Activated CD4-positive, alpha-beta T cell treated with anti-CD3 and anti-CD28 coated beads, Interleukin-2, amount 50 U/mL, for 48 hours (primary cell): ENCODE results near the gene SPAG6.

Experiments used
- DNase-seq, 2 experiments: peaks; one replicate each; pipeline ENCODE4 v3.0.0-alpha.2; 2020

SPAG6 gene

DNA sequence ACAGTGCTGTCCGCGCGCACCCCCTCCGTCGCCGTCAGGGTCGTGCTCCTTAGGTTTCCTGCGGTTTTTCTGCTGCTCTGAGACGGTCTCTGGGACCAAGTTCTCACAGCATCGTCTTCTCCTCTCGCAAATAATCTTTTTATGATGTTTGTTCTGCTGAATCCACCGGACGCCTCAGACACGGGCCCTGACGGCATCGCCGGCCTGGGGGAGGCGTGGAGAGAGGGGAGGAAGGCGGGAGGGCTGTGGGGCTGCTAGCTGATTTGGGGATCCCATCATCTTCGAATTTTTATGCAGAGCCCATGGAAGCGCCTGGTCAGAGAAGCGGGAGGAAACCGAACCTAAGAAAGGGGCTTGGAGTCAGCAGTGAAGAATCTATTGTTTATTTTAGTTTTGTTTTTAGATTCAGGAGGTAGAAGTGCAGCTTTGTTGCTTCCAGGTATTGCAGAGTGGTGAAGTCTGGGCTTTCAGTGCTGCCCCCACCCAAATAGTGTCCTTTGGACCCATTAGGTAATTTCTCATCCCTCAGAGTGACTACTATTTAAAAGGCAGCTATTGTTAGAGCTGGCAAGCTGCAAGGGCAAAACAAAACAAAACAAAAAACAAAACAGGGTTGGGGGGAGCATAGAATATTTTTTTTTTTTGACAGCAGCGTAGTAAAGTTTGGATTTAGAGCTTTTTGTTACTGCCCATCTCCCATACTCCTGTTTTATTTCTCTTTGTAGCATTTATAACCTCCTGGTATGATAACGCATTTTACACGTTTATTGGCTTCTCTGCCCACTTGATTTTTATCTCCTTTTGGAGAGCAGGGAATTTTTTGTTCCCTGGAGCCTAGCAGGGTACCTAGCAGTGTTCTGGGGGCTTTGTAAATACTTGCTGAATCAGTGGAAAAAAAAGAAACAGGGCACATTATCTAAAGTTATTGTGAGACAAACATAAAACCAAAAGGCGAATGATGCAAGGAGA lies 92.6 kb downstream of the SPAG6 start:
- no peak for DNase-seq

DNA sequence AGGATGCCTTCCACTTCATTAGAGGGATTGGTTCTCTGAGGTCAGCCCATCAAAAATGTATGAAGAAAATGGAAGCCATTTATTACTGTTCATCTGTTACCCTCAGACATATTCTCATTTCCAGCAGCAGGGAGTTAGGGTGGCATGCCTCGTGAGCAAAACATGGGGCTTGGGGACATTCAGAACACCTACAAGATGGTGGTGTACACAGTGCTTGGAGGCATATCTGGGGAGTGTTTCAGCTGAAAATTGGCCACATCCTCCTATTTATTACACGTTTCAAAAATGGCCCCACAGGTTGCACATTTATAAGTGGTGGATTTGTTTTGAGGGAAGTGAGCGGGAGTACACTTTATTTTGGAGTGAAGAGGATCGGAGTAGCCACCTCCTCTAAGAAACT lies 93.4 kb downstream of the SPAG6 start:
- DNase-seq, result no peak

DNA sequence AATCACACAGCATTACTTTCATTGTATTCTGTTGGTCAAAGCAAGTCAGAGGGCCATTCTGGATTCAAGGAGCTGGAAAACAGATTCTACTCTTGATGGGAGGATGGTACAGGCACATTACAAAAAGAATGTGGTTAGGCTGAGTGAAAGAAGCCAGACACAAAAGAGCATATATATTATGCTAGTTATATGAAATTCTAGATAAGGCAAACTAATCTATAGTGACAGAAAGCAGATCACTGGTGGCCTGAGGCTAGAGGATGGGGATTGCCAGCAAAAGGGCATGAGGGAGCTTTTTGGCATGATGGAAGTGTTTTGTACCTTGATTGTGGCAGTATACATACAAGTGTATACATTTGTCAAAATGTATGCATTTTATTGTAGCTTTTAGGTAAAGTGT lies 96.8 kb downstream of the SPAG6 start:
- no peak for DNase-seq

DNA sequence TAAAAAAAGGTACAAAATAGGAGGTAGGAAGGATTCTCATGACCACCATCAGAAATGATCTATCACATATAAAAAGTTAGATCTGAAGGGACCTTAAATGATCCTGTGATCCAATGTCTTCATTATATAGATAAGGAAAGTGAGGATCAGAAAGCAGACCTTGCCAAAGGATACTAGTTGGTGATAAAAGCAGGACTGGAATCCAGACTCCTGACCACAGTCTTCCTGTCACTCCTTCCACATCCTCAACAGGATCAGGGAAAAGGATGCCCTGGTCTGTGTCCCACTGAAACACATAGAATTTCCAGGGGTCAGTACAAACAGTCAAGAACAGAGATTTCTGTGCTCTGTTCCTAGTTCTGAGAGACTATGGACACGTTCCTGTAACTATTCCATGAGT lies 97.2 kb downstream of the SPAG6 start:
- DNase-seq, result no peak

DNA sequence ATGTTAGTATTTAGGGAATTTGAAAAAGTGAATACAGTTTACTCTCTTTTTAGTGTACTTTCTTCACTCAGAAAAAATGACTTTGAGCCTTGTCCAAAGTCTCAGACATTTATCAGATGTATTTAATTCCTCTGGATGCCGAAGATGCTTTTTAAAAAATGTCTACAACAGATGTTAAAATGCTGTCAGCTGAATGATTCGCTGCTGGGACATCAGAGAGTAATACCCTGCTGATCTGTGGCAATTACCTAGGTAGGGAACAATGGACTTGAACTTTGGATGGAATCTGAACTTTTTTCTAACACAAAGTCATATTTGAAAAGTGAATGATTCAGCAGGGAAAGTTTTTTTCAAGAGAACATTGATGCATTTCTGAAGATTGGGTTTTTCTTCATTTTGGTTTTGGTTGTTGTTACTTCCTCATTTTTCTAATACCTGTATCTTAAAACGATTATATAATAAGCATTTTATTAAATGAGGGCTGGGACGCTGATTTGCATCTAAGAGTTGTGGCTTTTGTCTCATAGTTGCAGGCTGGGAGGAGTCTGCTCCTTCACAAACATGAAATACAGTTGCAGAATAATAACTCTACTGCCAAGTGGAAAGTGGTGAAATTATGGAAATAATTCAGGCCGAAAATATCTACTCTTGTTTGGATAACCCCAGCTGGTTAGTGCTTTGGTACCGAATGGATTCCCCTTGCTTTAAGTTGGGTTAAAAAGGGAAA lies 98.0 kb downstream of the SPAG6 start:
- DNase-seq, result no peak

DNA sequence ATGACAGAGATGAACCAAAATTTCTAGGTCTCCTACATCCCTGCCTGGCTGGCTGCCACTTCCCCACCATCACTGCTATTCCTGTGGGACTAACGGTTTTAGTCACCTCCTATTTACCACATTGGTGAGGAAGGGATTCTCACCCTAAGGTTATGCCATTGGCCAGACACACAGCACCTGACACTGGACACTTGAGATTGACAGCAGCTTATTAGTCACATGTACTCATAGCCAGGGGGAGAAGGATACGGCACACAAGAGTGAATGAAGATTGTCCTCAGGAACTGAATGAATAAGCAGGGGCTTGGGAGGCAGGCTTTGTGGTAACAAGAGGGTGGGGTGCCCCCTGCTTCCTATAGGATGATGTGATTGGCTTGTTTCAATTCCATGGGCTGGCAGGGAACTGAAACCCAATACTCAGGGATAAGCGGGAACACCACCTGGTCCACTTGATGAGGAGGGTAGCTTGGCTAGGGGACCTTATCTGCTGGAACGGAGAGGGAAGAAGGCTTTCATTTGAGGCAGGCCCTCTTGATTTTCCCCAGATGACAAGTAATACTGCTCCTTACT lies 99.0 kb downstream of the SPAG6 start:
- DNase-seq, result no peak

DNA sequence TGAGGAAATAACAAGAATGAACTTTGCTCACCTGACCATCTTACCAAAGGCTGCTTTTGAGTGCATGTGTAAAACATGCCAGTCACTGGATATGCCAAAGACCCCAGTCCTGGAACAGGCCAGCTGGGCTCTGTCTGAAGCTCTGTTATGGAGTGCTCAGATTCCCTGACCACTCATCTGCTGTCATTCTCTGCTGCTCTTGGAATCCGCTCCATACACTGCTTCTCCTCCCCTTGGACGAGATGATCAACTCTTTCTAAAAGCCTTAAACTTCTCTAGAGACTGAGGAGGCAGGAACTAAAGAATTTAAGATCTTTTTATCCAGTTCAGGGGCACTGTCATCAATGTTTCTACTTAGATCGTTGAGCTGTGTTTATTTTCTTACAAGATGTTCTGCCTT lies 100.2 kb downstream of the SPAG6 start:
- no peak for DNase-seq

DNA sequence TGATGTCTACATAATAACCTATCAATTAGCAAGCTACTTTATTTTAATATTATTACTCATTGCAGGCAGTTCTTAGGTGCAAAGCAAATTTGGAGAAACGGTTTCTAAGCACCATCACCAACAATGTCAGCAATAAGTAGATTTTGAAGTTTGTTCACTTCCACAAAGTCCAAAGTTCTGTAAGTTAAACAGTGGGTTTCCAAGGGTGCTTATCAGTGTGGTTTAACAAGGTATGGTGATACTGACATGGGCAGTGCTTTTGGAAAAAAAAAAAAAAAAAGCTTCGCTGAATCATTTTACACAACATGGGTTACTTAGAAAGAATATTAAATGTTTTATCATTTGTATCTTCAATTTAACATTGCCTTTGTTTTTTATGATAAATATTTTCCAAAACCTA lies 101.8 kb downstream of the SPAG6 start:
- DNase-seq, result no peak

DNA sequence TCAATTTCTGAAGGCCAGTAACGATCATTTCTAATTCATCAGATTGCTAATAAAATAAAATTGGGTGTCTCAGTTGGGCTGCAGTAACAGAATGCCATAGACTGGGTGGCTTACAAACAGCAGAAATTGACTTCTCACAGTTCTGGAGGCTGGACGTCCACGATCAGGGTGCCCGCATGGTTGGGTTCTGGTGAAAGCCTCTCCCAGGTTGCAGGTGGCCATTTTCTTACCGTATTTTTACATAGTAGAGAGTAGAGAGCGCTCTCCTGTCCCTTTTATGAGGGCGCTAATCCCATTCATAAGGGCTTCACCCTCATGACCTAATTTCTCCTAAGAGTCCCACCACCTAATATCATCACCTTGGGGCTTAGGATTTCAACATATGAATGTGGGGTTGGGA lies 106.0 kb downstream of the SPAG6 start:
- no peak for DNase-seq

DNA sequence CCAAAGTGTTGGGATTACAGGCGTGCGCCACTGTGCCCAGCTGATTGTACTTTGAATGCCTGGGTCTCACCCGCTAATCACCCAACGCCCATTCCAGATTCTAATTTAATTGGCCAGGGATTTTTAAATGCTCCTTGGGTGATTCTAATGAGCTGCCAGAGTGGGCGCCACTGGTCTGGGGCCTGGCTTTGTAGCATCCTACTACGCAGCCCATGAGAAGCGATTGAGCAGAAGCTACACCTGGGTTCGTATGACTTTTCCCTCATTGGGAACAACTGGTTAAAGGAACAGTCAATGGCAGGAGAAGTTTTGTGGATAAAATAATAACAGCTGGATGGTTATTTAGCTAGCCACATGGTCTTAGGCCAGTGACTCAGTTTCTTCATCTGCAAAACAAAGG lies 108.0 kb downstream of the SPAG6 start:
- no peak for DNase-seq

DNA sequence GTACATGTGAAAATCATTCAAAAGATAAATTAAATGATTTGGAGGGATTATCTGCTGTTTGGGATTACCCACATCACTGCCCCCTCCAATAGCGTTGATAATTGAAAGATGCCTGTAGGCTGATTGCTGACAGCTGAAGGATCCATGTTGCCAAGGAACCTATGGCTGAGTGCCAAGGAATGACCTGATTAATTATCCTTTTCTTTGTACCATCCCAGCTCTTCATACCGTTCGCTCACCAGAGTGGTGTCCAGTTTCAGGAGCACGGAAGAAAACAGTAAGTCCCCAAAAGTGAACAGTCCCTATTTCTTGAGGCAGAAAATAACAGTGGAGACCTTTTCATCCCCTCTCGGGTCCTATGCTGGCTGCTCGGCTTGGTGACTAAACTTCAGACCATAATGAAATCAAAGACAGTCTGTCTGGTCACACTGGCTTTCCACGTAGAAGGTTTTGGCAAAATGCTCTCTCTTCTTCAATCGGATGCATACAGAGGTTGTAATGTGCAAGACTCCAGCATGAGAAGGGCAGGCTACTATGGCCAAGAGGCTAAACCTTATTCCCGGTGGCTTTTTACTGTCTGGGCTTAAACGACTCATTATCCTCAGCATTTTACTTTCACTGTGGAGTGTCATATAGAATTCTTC lies 108.8 kb downstream of the SPAG6 start:
- DNase-seq, result no peak

DNA sequence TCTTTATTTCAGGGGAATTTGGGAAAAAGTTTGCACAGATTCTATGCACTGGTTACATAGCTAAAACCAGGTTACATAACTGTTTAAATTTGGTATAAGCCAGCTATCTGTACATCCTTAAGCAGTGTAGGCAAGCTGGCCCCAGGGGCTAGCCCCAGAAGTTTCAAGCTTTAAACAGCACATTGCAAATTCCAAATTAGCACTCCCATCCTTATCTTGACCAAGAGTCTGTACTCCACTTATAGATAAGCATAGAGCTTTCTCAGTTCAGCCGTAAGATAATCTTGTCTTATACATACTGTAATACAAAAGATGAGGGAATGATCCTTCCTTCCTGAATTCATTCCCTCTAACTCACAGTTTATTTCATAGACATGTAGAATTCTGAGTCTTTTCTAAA lies 109.3 kb downstream of the SPAG6 start:
- no peak for DNase-seq

DNA sequence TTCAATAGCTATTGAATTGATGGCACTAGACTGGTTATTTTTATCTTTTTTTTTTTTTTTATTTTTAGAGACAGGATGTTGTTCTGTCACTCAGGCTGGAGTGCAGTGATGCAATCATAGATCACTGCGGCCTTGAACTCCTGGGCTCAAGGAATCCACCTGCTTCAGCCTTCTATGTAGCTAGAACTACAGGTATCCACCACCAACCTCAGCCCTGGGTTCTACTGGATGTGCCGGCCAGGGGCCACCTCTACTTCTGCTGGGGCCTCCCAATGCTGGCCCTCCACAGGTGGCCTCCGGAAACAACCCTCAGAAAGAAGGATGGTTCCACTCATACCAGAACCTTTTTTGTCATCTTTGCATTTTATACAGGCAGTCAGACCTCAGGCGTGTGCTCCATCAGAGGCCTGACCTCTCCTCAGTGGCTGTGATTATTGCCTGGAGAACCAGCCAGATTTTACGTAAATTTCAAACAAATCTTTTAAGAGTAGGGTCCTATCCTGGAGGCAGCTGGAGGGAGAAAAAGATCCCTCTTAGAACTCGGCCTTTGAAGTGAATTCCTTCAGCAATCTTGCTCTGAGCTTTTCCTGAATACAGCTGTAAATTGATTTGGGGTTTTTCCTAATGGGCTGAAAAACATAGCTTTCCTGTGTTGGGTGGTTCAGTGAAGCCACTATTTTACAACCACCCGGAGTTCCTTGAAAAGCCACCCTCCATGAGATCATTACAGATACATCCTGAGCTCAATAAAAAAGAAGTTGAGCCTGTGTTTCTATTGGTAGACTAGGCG lies 110.0 kb downstream of the SPAG6 start:
- no peak for DNase-seq

DNA sequence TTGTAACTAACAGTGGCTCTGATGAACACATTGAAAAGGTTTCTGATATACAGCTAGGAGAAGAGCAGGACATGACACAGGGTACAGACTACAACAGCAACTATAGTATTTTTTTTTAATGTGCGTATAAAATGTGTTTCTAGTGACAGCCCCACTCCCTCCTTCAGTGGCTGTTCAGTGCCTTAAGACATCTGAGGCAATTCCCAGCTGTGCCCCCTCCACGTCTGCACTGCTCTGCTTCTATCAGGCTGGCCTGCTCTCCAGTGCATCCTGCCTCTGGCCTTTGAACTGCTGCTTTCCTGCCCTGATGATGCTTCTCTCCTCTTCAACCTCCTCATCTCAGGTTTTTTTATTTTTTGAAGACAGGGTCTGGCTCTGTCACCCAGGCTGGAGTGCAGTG lies 111.2 kb downstream of the SPAG6 start:
- no peak for DNase-seq

DNA sequence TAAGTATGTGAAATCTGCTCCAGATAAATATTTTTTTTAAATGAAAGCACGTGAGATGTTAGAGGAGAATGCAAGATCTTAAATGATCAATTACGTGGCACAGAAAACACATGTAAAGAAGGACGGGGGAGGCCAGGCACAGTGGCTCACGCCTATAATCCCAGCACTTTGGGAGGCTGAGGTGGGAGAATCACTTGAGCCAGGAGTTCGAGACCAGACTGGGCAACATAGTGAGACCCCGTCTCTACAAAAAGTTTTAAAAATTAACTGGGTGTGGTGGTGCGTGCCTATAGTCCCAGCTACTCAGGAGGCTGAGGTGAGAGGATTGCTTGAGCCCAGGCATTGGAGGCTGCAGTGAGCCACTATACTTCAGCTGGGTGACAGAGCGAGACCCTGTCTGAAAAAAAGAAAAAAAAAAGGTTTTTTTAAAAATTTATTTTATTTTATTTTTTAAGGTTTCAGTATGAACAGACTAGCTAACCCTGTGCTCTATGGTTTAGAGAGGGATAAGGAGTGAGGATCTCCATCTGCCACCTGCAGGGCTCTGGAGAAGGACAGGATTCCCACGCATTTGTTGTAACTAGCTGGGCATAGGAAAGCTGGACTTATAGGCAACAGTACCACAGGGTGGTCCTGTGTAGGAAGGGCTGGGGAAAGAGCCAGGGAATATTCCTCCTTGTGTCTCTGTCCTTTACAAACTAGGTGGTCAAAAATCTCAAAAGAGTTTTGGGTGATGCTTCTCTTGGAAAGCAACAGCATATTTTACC lies 113.2 kb downstream of the SPAG6 start:
- DNase-seq, result no peak

DNA sequence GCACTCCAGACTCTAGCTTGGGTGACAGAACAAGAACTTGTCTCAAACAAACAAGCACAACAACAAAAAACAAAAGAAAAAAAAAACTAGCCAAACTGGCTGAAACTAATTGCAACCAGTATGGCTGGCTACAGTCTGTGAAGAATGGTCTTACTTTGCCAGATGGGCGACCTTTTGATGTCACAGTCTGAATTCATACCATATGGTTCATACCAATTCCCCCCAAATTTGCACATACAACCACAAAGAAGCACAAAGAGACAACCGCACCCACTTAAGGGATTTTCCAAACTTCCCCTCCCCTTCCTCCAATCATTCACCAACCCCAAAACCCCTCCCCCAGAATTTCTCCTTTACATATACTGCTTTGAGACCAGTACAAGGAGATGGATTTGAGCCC lies 114.2 kb downstream of the SPAG6 start:
- no peak for DNase-seq

DNA sequence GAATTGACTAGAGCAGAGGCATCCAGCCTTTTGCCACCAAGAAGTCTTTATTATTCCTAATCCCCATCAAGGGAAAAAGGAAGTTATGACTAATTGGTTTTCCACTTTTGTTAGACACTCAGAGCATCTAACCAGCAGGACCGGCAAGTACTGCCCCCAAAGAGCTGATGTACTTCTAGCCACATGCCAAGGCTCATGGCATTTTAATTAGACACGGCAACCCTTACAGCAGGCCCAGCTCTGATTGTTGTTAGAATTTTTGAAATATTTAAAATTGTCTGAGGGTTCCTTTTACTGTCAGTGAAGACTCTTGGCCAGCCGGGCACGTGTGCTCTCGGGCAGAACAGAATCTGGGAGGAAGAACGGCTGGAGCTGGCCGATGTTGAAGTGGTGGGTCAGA lies 114.8 kb downstream of the SPAG6 start:
- no peak for DNase-seq

DNA sequence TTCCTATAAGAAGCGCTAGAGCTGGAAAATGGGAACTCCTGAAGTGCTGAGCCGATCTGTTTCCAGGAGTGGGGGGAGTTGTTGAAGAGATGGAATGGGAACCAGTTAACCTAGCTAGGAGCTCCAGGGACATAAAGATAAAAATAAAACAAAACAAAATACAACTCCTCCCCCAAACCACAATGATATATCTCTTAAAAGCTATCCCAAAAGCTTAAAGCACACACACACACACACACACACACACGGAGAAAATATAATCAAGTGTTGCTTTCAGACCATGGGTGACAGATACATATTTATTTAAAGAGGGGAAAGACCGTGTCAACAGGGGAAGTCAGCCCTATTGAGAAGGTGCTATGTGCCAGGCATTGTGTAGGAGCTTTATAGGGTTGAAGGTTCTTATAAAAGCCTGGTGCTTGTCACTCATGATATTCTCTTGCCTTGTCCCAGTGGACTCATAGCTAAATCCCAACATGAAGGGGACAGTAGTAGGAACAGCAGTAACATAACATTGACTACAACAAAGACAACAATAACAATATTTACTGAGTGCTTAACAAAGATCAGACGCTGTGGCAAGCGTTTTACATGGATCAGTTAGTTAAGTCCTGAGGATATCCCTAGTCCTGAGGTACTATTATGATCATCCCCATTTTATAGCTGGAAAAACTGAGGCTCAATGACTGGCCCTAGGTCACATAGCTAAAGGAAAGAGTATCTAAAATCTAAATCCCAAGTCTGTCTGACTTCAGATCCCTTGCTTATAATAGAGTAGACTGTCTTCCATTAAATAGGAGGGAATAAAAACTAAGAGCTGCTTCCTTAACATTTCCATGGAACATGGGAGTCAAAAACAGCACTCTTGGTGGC lies 115.5 kb downstream of the SPAG6 start:
- no peak for DNase-seq

DNA sequence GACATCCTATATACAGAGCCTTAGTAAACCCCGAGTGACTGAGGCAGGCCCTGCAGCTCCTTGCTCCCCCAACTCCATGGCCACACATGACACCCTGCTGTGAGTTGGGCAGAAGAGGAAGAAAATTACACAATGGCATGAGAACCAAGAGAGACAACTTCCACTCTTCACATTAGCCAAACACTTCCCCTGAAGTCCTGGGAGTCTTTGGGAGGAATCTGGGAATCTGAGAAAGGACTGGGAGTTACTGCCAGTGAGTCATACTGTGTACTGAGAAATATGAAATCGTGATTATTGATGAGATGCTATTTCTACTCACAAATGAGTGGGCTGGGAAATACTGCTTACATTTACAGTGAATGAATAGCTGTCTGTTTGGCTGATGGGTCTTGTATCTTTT lies 116.6 kb downstream of the SPAG6 start:
- no peak for DNase-seq

DNA sequence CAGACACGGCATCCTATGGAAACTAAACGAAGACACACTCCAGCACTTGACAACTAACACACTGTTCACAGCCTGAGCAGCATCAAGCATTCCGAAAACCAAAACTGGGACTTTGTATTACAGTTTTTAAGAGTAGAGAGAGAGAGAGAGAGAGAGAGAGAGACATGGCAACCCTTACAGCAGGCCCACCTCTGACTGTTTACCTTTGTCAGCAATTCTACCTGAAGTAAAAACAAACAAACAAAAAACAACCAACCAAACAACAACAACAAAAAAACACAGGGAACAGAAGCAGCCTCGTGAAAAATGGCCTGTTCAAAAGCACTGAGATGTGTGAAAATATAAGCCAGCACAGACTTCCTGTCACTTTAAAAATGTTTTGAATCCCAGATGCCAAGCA lies 118.0 kb downstream of the SPAG6 start:
- no peak for DNase-seq
